Stimulated activated CD8-positive, alpha-beta memory T cell treated with anti-CD3 and anti-CD28 coated beads, Interleukin-7, amount 100 ng/mL, for 4 hours (primary cell): Measurements from ENCODE around the gene ZBTB20.

Source experiments
- DNase-seq, 2 donors: peaks; one replicate each; pipeline ENCODE4 v3.0.0-alpha.2; 2020; ENCODE audit warnings: low read depth in 2 of 2

The ZBTB20 gene

GRCh38 chr3:114333180-114333922 lies 813.7 kb downstream of the ZBTB20 start:
- no peak for DNase-seq

- no peak for DNase-seq
Measured at GRCh38 chr3:114332342-114333179, 814.5 kb downstream of the ZBTB20 start.

- DNase-seq = no peak
Measured at GRCh38 chr3:114331710-114332109, 815.4 kb downstream of the ZBTB20 start.

- no peak for DNase-seq
Measured at GRCh38 chr3:114331007-114331406, 816.1 kb downstream of the ZBTB20 start.

- DNase-seq = no peak
Measured at GRCh38 chr3:114329823-114330222, 817.3 kb downstream of the ZBTB20 start.

- no peak for DNase-seq
Measured at GRCh38 chr3:114328345-114328744, 818.7 kb downstream of the ZBTB20 start.

- DNase-seq = no peak
Measured at GRCh38 chr3:114327665-114328064, 819.4 kb downstream of the ZBTB20 start.

GRCh38 chr3:114323546-114324254 lies 823.4 kb downstream of the ZBTB20 start:
- DNase-seq = no peak

- DNase-seq = no peak
Measured at GRCh38 chr3:114320246-114320645, 826.8 kb downstream of the ZBTB20 start.

- no peak for DNase-seq
Measured at GRCh38 chr3:114319453-114319852, 827.6 kb downstream of the ZBTB20 start.

GRCh38 chr3:114318295-114318694 lies 828.8 kb downstream of the ZBTB20 start:
- DNase-seq = no peak

- DNase-seq = no peak
Measured at GRCh38 chr3:114314282-114314681, 832.8 kb downstream of the ZBTB20 start.

- no peak for DNase-seq
Measured at GRCh38 chr3:114313426-114313825, 833.7 kb downstream of the ZBTB20 start.

- no peak for DNase-seq
Measured at GRCh38 chr3:114310695-114311094, 836.4 kb downstream of the ZBTB20 start.

- DNase-seq = peak; percentile 51 to 59
Measured at GRCh38 chr3:114308830-114309229, 838.3 kb downstream of the ZBTB20 start.

GRCh38 chr3:114308377-114308776 lies 838.7 kb downstream of the ZBTB20 start:
- DNase-seq = no peak

- no peak for DNase-seq
Measured at GRCh38 chr3:114307832-114308231, 839.3 kb downstream of the ZBTB20 start.

GRCh38 chr3:114307222-114307830 lies 839.8 kb downstream of the ZBTB20 start:
- DNase-seq = no peak

- DNase-seq = no peak
Measured at GRCh38 chr3:114299941-114300624, 847.0 kb downstream of the ZBTB20 start.

- no peak for DNase-seq
Measured at GRCh38 chr3:114299421-114299820, 847.7 kb downstream of the ZBTB20 start.

GRCh38 chr3:114295946-114296345 lies 851.1 kb downstream of the ZBTB20 start:
- DNase-seq = no peak
